ENCODE results near the gene TUT4.

DNA sequence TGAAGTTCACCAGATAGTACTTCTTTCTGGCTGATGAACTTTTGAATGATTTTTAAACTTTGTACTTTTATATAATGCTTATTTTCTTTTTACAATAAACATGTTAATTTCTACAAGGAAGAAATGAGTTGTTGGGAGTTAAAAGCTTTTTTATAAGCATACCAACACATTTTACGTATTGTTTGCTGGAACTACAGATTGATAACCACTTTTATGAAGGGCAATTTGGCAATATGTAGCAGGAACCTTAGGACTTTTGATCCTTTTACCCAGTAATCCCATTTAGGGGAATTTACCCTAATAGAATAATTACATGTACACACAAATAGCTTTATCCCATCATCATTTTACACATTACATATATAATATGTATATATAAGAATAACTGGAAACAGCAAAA lies 132.2 kb downstream of the TUT4 start:
- TF ChIP-seq, protein P1, sequence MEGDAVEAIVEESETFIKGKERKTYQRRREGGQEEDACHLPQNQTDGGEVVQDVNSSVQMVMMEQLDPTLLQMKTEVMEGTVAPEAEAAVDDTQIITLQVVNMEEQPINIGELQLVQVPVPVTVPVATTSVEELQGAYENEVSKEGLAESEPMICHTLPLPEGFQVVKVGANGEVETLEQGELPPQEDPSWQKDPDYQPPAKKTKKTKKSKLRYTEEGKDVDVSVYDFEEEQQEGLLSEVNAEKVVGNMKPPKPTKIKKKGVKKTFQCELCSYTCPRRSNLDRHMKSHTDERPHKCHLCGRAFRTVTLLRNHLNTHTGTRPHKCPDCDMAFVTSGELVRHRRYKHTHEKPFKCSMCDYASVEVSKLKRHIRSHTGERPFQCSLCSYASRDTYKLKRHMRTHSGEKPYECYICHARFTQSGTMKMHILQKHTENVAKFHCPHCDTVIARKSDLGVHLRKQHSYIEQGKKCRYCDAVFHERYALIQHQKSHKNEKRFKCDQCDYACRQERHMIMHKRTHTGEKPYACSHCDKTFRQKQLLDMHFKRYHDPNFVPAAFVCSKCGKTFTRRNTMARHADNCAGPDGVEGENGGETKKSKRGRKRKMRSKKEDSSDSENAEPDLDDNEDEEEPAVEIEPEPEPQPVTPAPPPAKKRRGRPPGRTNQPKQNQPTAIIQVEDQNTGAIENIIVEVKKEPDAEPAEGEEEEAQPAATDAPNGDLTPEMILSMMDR (IDR thresholded peaks at IDR 0.05) = no peak
- TF ChIP-seq EZH2 (IDR thresholded peaks at IDR 0.05) = no peak
